Stimulated activated CD8-positive, alpha-beta memory T cell treated with anti-CD3 and anti-CD28 coated beads, Interleukin-4, amount 100 ng/mL, for 24 hours (primary cell): ENCODE measurements around the gene G6PD.

Experiments
- DNase-seq: peaks from one replicate; pipeline ENCODE4 v3.0.0-alpha.2; 2020; ENCODE audit warnings: low read depth

The G6PD gene

GRCh38 chrX:154487518-154488290, 58.9 kb downstream of the G6PD start:
- no peak for DNase-seq

- peak; percentile 44 for DNase-seq
These were observed 60.0 kb downstream of the G6PD start, which contains the start of gene UBL4A for GRCh38 chrX:154486396-154487207. UBL4A (minus strand) TSS chrX:154486615; CDS start chrX:154486584, 31 bp downstream.

- DNase-seq = no peak
These were observed 60.6 kb downstream of the G6PD start for GRCh38 chrX:154486052-154486395.

- DNase-seq = no peak
These were observed 61.2 kb downstream of the G6PD start for GRCh38 chrX:154485150-154486051.

GRCh38 chrX:154484255-154485149, 62.1 kb downstream of the G6PD start:
- no peak for DNase-seq

GRCh38 chrX:154483325-154483724, 63.3 kb downstream of the G6PD start:
- no peak for DNase-seq

GRCh38 chrX:154482786-154483185, 63.9 kb downstream of the G6PD start:
- no peak for DNase-seq

GRCh38 chrX:154481911-154482601, 64.6 kb downstream of the G6PD start:
- no peak for DNase-seq
